H9 (cell line): Measurements from ENCODE around the gene FNIP2. TPM values are rescaled to one million over a fixed set of nuclear protein-coding genes. Genes with fewer than 3 reads are reported as not detected.

ENCODE experiments used
- DNase-seq: peaks from one replicate; pipeline ENCODE4 v3.0.0-alpha.2; 2017
- H2AFZ ChIP-seq: one replicate; pipeline ENCODE4 v1.6.1; 2013; ENCODE audit warnings: mild to moderate bottlenecking, low read length, control low read depth, moderate library complexity
- H2AK5ac ChIP-seq: 2 replicates; pipeline ENCODE4 v1.6.1; 2013; ENCODE audit warnings: low read length, control low read depth, mixed read lengths; ENCODE audit not compliant: insufficient read length
- H2BK120ac ChIP-seq: one replicate; pipeline ENCODE4 v1.6.1; 2013; ENCODE audit warnings: low read depth, mild to moderate bottlenecking, low read length, control low read depth, inconsistent platforms; ENCODE audit not compliant: poor library complexity, severe bottlenecking
- H2BK12ac ChIP-seq: 2 replicates; pipeline ENCODE4 v1.6.1; 2013; ENCODE audit warnings: low read length, control low read depth, mixed read lengths, low read depth; ENCODE audit not compliant: insufficient read length
- H2BK15ac ChIP-seq: 2 replicates; pipeline ENCODE4 v1.6.1; 2013; ENCODE audit warnings: low read depth, low read length, control low read depth
- H2BK20ac ChIP-seq: one replicate; pipeline ENCODE4 v1.6.1; 2013; ENCODE audit warnings: low read depth, mild to moderate bottlenecking, low read length, control low read depth, inconsistent platforms; ENCODE audit not compliant: poor library complexity, severe bottlenecking
- H2BK5ac ChIP-seq: 2 replicates; pipeline ENCODE4 v1.6.1; 2013; ENCODE audit warnings: low read length, control low read depth, mixed read lengths; ENCODE audit not compliant: insufficient read length
- H3K14ac ChIP-seq: 2 replicates; pipeline ENCODE4 v1.6.1; 2013; ENCODE audit warnings: low read length, control low read depth; ENCODE audit not compliant: insufficient read depth
- H3K18ac ChIP-seq: 2 replicates; pipeline ENCODE4 v1.6.1; 2013; ENCODE audit warnings: low read depth, mild to moderate bottlenecking, mixed read lengths, low read length, control low read depth; ENCODE audit not compliant: insufficient read length
- H3K23ac ChIP-seq: 2 replicates; pipeline ENCODE4 v1.6.1; 2013; ENCODE audit warnings: low read length, control low read depth, mixed read lengths, low read depth; ENCODE audit not compliant: insufficient read length
- H3K23me2 ChIP-seq: 2 replicates; pipeline ENCODE4 v1.6.1; 2013; ENCODE audit warnings: low read depth, mild to moderate bottlenecking, mixed read lengths, low read length, control low read depth; ENCODE audit not compliant: insufficient read length, poor library complexity, severe bottlenecking
- H3K27ac ChIP-seq: 2 replicates; pipeline ENCODE4 v1.5.1; 2013; ENCODE audit warnings: low read length, control low read depth, mixed read lengths, low read depth; ENCODE audit not compliant: insufficient read length
- H3K27me3 ChIP-seq: 2 replicates; pipeline ENCODE4 v1.6.1; 2013; ENCODE audit warnings: low read length, control low read depth, inconsistent platforms; ENCODE audit not compliant: insufficient read depth
- H3K4ac ChIP-seq: 2 replicates; pipeline ENCODE4 v1.6.1; 2013; ENCODE audit warnings: low read depth, mild to moderate bottlenecking, control low read depth, inconsistent platforms, low read length, moderate library complexity
- H3K4me1 ChIP-seq: 2 replicates; pipeline ENCODE4 v1.6.1; 2013; ENCODE audit warnings: low read length, control low read depth, inconsistent platforms; ENCODE audit not compliant: insufficient read depth
- H3K4me2 ChIP-seq: 2 replicates; pipeline ENCODE4 v1.6.1; 2013; ENCODE audit warnings: low read length, control low read depth, mixed read lengths; ENCODE audit not compliant: insufficient read length, insufficient read depth
- H3K56ac ChIP-seq: 2 replicates; pipeline ENCODE4 v1.6.1; 2013; ENCODE audit warnings: low read depth, mild to moderate bottlenecking, mixed read lengths, low read length, control low read depth; ENCODE audit not compliant: insufficient read length
- H3K79me1 ChIP-seq: 2 replicates; pipeline ENCODE4 v1.6.1; 2013; ENCODE audit warnings: low read depth, mild to moderate bottlenecking, moderate library complexity, low read length, control low read depth, inconsistent platforms; ENCODE audit not compliant: insufficient read depth, poor library complexity, severe bottlenecking
- H3K79me2 ChIP-seq: 2 replicates; pipeline ENCODE4 v1.6.1; 2013; ENCODE audit warnings: low read length, control low read depth, inconsistent platforms; ENCODE audit not compliant: insufficient read depth
- H3K9ac ChIP-seq: 2 replicates; pipeline ENCODE4 v1.6.1; 2013; ENCODE audit warnings: low read length, control low read depth, mixed read lengths; ENCODE audit not compliant: insufficient read length; ENCODE audit errors: extremely low read depth
- H3K9me3 ChIP-seq: one replicate; pipeline ENCODE4 v1.6.1; 2013; ENCODE audit warnings: low read depth, low read length, inconsistent platforms; ENCODE audit not compliant: control insufficient read depth
- H3T11ph ChIP-seq: one replicate; pipeline ENCODE4 v1.6.1; 2013; ENCODE audit warnings: mild to moderate bottlenecking, low read length, control low read depth, inconsistent platforms
- H4K20me1 ChIP-seq: one replicate; pipeline ENCODE4 v1.6.1; 2013; ENCODE audit not compliant: control insufficient read depth, insufficient read length, insufficient read depth
- H4K5ac ChIP-seq: 2 replicates; pipeline ENCODE4 v1.6.1; 2013; ENCODE audit warnings: low read depth, mild to moderate bottlenecking, mixed read lengths, low read length, control low read depth; ENCODE audit not compliant: insufficient read length
- H4K8ac ChIP-seq: replicated peaks from 2 replicates; pipeline ENCODE4 v1.6.1; 2013; ENCODE audit warnings: low read length, control low read depth, mixed read lengths, low read depth; ENCODE audit not compliant: insufficient read length
- H4K91ac ChIP-seq: 2 replicates; pipeline ENCODE4 v1.6.1; 2013; ENCODE audit warnings: low read depth, mild to moderate bottlenecking, moderate library complexity, mixed read lengths, low read length, control low read depth; ENCODE audit not compliant: insufficient read length
- H3K27ac Mint-ChIP-seq, 3 experiments: 2 replicates in 2 of 3; 3 replicates in 1 of 3; pipeline ENCODE4 v1.8.0; 2020 to 2021; ENCODE audit warnings: mixed read lengths in 3 of 3, mild to moderate bottlenecking in 1 of 3, moderate library complexity in 1 of 3
- H3K27me3 Mint-ChIP-seq: 2 replicates; pipeline ENCODE4 v1.8.0; 2021; ENCODE audit warnings: low read depth, mild to moderate bottlenecking, moderate library complexity, mixed read lengths
- H3K36me3 Mint-ChIP-seq, 3 experiments: 2 replicates in 2 of 3; 3 replicates in 1 of 3; pipeline ENCODE4 v1.8.0; 2020 to 2021; ENCODE audit warnings: low read depth in 3 of 3, mixed read lengths in 3 of 3; ENCODE audit not compliant: insufficient read depth in 1 of 3
- H3K4me1 Mint-ChIP-seq, 2 experiments: 2 replicates each; pipeline ENCODE4 v1.8.0; 2020; ENCODE audit warnings: mixed read lengths in 2 of 2
- H3K4me3 Mint-ChIP-seq, 2 experiments: 2 replicates in 1 of 2; 3 replicates in 1 of 2; pipeline ENCODE4 v1.8.0; 2020 to 2021; ENCODE audit warnings: mild to moderate bottlenecking in 2 of 2, mixed read lengths in 2 of 2, moderate library complexity in 1 of 2
- H3K9me3 Mint-ChIP-seq, 2 experiments: 2 replicates in 1 of 2; 3 replicates in 1 of 2; pipeline ENCODE4 v1.8.0; 2020; ENCODE audit warnings: mild to moderate bottlenecking in 2 of 2, mixed read lengths in 2 of 2, moderate library complexity in 1 of 2
- CTCF ChIP-seq: fragments of 200-600 bp; sonication (generic); conservative IDR thresholded peaks from 3 replicates; pipeline ENCODE4 v1.8.0; 2021; ENCODE audit warnings: antibody characterized with exemption, mild to moderate bottlenecking
- WGBS: extraction: QIAGEN DNeasy Blood & Tissue Kit; methylation state at CpG from one replicate; pipeline ENCODE4 v1.1.7; 2013; ENCODE audit warnings: missing lambda C conversion rate, low lambda C conversion rate, mixed read lengths; ENCODE audit not compliant: insufficient read length; ENCODE audit errors: extremely low coverage; 5-methylcytosine and 5-hydroxymethylcytosine counted together
- total RNA-seq: library from RNA; stranded (reverse); gene quantifications from 2 replicates; pipeline ENCODE4 v1.2.1, GENCODE V29; 2021

The FNIP2 gene
- total RNA-seq, 1 experiment from 2014 or later, result 9.6 TPM

GRCh38 chr4:158875455-158875854 is 106.6 kb downstream of the FNIP2 start:
- no CpG with 5 or more reads among the region's 1 CpG for WGBS
- no peaks in the 10 kb centered on the region for H3K27me3 Mint-ChIP-seq
- Histone ChIP-seq H3K23ac (no peak overlapping the region), H2AK5ac (no peak overlapping the region), H4K8ac (no peak overlapping the region), H3K56ac (no peak overlapping the region), H3K14ac (no peak overlapping the region), H3K79me1 (no peaks in the 10 kb centered on the region), H4K20me1 (no peaks in the 10 kb centered on the region), H3K18ac (no peak overlapping the region), H4K5ac (no peak overlapping the region), H2BK20ac (no peak overlapping the region), H2AFZ (no peak overlapping the region), H3T11ph (no peak overlapping the region), H3K4ac (no peak overlapping the region), H3K9ac (no peak overlapping the region), H2BK120ac (no peak overlapping the region), H3K4me2 (no peak overlapping the region), H3K27ac (no peak overlapping the region), H3K23me2 (no peaks in the 10 kb centered on the region), H3K27me3 (no peaks in the 10 kb centered on the region), H3K4me1 (no peaks in the 10 kb centered on the region; the same call in 1 of the 2 replicates), H2BK5ac (no peak overlapping the region), H3K9me3 (no peaks in the 10 kb centered on the region), H4K91ac (no peak overlapping the region), H3K79me2 (no peaks in the 10 kb centered on the region; the same call in 1 of the 2 replicates), H2BK12ac (no peak overlapping the region), H2BK15ac (no peak overlapping the region)
- H3K36me3 Mint-ChIP-seq, result peaks cover 6 to 14% (median 12%) of the 10 kb centered on the region in 3 experiments
- H3K27ac Mint-ChIP-seq, result no peak overlapping the region
- peaks cover 8 to 14% of the 10 kb centered on the region in 2 experiments for H3K4me1 Mint-ChIP-seq
- no peak overlapping the region for H3K4me3 Mint-ChIP-seq
- H3K9me3 Mint-ChIP-seq, result peaks cover 0 to 3% of the 10 kb centered on the region in 2 experiments; a peak in 4 of 5 replicates
- no peak for TF ChIP-seq CTCF
- DNase-seq, result no peak
